Subcutaneous abdominal adipose tissue (tissue), 5 donors: ENCODE measurements around the gene CCDC170.
"Not testable (repeated sequence)": the region's sequence is repeated elsewhere in the genome, so short reads cannot be mapped to it uniquely, and the experiment has no call there.

Experiments
- H3K27ac ChIP-seq: one replicate; pipeline ENCODE4 v1.7.0; 2013; ENCODE audit warnings: low read depth, mild to moderate bottlenecking, inconsistent platforms, low read length, moderate library complexity
- H3K27me3 ChIP-seq, 5 donors: one replicate each; pipeline ENCODE4 v1.7.0; 2013; ENCODE audit warnings: low read length in 5 of 5, inconsistent platforms in 1 of 5; ENCODE audit not compliant: control insufficient read depth in 5 of 5, insufficient read depth in 4 of 5
- H3K36me3 ChIP-seq, 5 donors: one replicate each; pipeline ENCODE4 v1.7.0; 2013; ENCODE audit warnings: low read length in 5 of 5; ENCODE audit not compliant: control insufficient read depth in 5 of 5, insufficient read depth in 5 of 5
- H3K4me1 ChIP-seq, 5 donors: one replicate each; pipeline ENCODE4 v1.7.0; 2013; ENCODE audit warnings: low read length in 5 of 5, mild to moderate bottlenecking in 3 of 5, moderate library complexity in 1 of 5; ENCODE audit not compliant: control insufficient read depth in 5 of 5, insufficient read depth in 5 of 5
- H3K4me3 ChIP-seq, 5 donors: one replicate each; pipeline ENCODE4 v1.7.0; 2013; ENCODE audit warnings: low read length in 5 of 5, low read depth in 1 of 5
- H3K9ac ChIP-seq, 5 donors: one replicate each; pipeline ENCODE4 v1.7.0; 2013; ENCODE audit warnings: low read length in 5 of 5, mild to moderate bottlenecking in 4 of 5, moderate library complexity in 3 of 5
- H3K9me3 ChIP-seq, 5 donors: one replicate each; pipeline ENCODE4 v1.7.0; 2013; ENCODE audit warnings: low read length in 5 of 5; ENCODE audit not compliant: control insufficient read depth in 5 of 5
- donor health status: healthy.
- donor health status: healthy.
- donor health status: healthy.
- donor health status: healthy.
- donor health status: healthy.

The CCDC170 gene

GRCh38 chr6:151539506-151540268 lies 45.9 kb downstream of the CCDC170 start:
- Histone ChIP-seq H3K9me3 (peaks cover 0 to 6% (median 5%) of the 10 kb centered on the region in 5 donors), H3K4me1 (peaks cover 0 to 27% (median 10%) of the 10 kb centered on the region in 5 donors), H3K9ac (no peak overlapping the region), H3K27ac (peak overlapping the region; percentile 91), H3K27me3 (no peaks in the 10 kb centered on the region), H3K4me3 (no peak overlapping the region), H3K36me3 (peaks cover 0 to 6% (median 0%) of the 10 kb centered on the region in 5 donors)

GRCh38 chr6:151544453-151544852 lies 50.6 kb downstream of the CCDC170 start:
- no peak overlapping the region for H3K9ac ChIP-seq
- no peak overlapping the region for H3K27ac ChIP-seq
- H3K27me3 ChIP-seq: no peaks in the 10 kb centered on the region
- peaks cover 0 to 12% (median 4%) of the 10 kb centered on the region in 5 donors for H3K36me3 ChIP-seq
- no peak overlapping the region for H3K4me3 ChIP-seq
- peaks cover 0 to 6% (median 5%) of the 10 kb centered on the region in 5 donors for H3K9me3 ChIP-seq
- H3K4me1 ChIP-seq: peaks cover 0 to 3% (median 0%) of the 10 kb centered on the region in 5 donors

GRCh38 chr6:151544884-151545283 lies 51.1 kb downstream of the CCDC170 start:
- H3K36me3 ChIP-seq: peaks cover 0 to 12% (median 4%) of the 10 kb centered on the region in 5 donors
- H3K4me1 ChIP-seq, H3K27ac ChIP-seq, H3K4me3 ChIP-seq, H3K9ac ChIP-seq, H3K9me3 ChIP-seq, H3K27me3 ChIP-seq: not testable (repeated sequence)

- Histone ChIP-seq H3K4me3 (no peak overlapping the region), H3K36me3 (peaks cover 0 to 12% (median 4%) of the 10 kb centered on the region in 5 donors), H3K9ac (no peak overlapping the region), H3K27me3 (no peaks in the 10 kb centered on the region), H3K9me3 (peaks cover 0 to 12% (median 7%) of the 10 kb centered on the region in 5 donors), H3K4me1 (no peaks in the 10 kb centered on the region), H3K27ac (no peak overlapping the region)
Observed at GRCh38 chr6:151546941-151547659, 53.3 kb downstream of the CCDC170 start.

- H3K9me3 ChIP-seq: peaks cover 0 to 12% (median 8%) of the 10 kb centered on the region in 5 donors
- H3K27ac ChIP-seq: no peak overlapping the region
- peaks cover 0 to 4% (median 3%) of the 10 kb centered on the region in 5 donors for H3K4me1 ChIP-seq
- no peak overlapping the region for H3K4me3 ChIP-seq
- H3K36me3 ChIP-seq: peaks cover 0 to 12% (median 4%) of the 10 kb centered on the region in 5 donors
- H3K9ac ChIP-seq: no peak overlapping the region
- H3K27me3 ChIP-seq: no peaks in the 10 kb centered on the region
Observed at GRCh38 chr6:151548201-151548600, 54.4 kb downstream of the CCDC170 start.

DNA sequence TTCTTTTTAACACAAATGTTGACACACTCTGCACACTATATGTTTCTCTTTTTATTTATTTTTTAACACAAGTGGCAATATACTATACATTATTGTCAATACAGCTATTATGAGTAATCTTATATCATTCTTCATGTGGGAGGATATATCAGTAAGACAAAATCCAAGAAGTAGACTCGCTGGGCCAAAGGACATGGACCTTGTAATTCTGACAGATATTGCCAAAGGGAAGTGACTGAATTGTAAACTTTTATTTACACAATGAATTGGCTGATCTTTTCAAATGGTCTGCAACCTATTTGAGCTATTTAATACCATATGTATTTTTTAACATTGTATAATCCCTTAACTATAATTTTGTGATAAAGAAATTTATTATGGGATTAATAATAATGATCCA lies 56.0 kb downstream of the CCDC170 start:
- Histone ChIP-seq H3K27me3 (no peaks in the 10 kb centered on the region), H3K9ac (no peak overlapping the region), H3K4me3 (no peak overlapping the region), H3K27ac (no peak overlapping the region), H3K4me1 (peaks cover 0 to 13% (median 4%) of the 10 kb centered on the region in 5 donors), H3K9me3 (peaks cover 0 to 12% (median 8%) of the 10 kb centered on the region in 5 donors), H3K36me3 (peaks cover 0 to 12% (median 4%) of the 10 kb centered on the region in 5 donors)

DNA sequence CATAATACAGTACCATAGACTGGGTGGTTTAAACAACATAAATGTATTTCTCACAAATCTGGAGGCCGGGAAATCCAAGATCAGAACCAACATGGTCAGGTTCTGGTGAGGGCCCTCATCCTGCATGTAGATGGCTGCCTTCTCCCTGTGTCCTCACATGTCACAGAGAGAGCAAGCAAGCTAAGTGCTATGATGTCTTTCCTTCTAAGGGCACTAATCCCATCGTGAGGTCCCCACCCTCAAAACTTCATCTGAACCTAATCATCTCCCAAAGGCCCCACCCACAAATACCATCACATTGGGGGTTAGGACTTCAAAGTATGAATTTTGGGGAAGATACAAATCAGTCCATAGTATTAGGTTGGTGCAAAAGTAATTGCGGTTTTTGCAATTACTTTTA lies 56.8 kb downstream of the CCDC170 start:
- peaks cover 0 to 13% (median 4%) of the 10 kb centered on the region in 5 donors for H3K4me1 ChIP-seq

GRCh38 chr6:151551223-151551857 lies 57.5 kb downstream of the CCDC170 start:
- Histone ChIP-seq H3K4me1 (peaks cover 0 to 13% (median 4%) of the 10 kb centered on the region in 5 donors), H3K9me3 (peaks cover 0 to 12% (median 8%) of the 10 kb centered on the region in 5 donors), H3K27ac (no peak overlapping the region), H3K27me3 (no peaks in the 10 kb centered on the region), H3K36me3 (peaks cover 0 to 4% (median 3%) of the 10 kb centered on the region in 5 donors), H3K9ac (no peak overlapping the region), H3K4me3 (no peak overlapping the region)

More for the DNA sequence above, 56.8 kb downstream of the CCDC170 start:
- peaks cover 0 to 11% (median 3%) of the 10 kb centered on the region in 5 donors for H3K36me3 ChIP-seq
- H3K9me3 ChIP-seq: peaks cover 0 to 12% (median 8%) of the 10 kb centered on the region in 5 donors
- H3K4me3 ChIP-seq: no peak overlapping the region
- H3K9ac ChIP-seq: no peak overlapping the region
- H3K27ac ChIP-seq: no peak overlapping the region
- no peaks in the 10 kb centered on the region for H3K27me3 ChIP-seq

DNA sequence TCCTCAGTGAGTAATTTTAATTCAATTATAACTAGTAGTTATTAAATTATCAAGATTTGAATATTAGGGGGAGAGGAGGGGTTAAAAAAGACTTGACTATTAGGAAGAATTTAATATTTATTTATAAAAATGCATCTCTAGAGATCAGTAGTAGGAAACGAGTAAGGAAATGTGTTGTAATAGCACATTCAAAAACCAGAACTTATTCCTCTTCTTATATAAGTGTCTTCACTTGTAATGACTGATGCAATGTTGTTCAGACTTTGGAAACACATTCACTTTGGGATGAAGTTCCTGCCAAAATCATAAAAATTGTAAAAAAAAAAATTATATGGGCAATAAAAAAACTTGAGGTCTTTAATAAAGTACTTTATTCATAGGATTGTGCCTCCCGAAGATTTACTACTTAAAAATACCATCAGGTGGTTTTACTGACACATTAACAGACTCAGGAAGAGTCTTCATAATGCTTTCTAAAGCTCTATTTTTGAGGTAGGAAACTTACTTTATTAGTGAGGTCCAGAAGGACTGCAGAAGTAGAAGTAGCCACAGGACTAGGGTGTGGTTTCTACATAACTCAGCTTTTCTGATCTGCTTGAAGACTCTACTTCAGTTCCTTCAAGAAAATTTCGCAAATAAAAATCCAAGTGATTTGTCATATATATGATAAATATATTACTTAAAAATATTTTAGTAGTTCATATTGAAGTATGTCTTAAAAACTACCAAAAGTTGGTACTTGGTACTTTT lies 59.8 kb downstream of the CCDC170 start:
- H3K4me1 ChIP-seq: peaks cover 0 to 13% (median 4%) of the 10 kb centered on the region in 5 donors
- H3K9me3 ChIP-seq: peaks cover 0 to 17% (median 8%) of the 10 kb centered on the region in 5 donors
- no peak overlapping the region for H3K4me3 ChIP-seq
- peaks cover 0 to 3% (median 0%) of the 10 kb centered on the region in 5 donors for H3K36me3 ChIP-seq
- H3K27ac ChIP-seq: peak overlapping the region; percentile 35
- no peaks in the 10 kb centered on the region for H3K27me3 ChIP-seq
- peak overlapping the region in 2 of 5 donors; percentile 30 to 56 for H3K9ac ChIP-seq
